ENCODE measurements around the gene HACD4. TPM values are rescaled to one million over a fixed set of nuclear protein-coding genes. Genes with fewer than 3 reads are reported as not detected.
A peak's percentile ranks its signal among the peaks of the same experiment; 100 is the strongest.

The HACD4 gene
- total RNA-seq, 4 donors from 2014 or later: 1.2 to 8.3 (median 2.0) TPM

DNA sequence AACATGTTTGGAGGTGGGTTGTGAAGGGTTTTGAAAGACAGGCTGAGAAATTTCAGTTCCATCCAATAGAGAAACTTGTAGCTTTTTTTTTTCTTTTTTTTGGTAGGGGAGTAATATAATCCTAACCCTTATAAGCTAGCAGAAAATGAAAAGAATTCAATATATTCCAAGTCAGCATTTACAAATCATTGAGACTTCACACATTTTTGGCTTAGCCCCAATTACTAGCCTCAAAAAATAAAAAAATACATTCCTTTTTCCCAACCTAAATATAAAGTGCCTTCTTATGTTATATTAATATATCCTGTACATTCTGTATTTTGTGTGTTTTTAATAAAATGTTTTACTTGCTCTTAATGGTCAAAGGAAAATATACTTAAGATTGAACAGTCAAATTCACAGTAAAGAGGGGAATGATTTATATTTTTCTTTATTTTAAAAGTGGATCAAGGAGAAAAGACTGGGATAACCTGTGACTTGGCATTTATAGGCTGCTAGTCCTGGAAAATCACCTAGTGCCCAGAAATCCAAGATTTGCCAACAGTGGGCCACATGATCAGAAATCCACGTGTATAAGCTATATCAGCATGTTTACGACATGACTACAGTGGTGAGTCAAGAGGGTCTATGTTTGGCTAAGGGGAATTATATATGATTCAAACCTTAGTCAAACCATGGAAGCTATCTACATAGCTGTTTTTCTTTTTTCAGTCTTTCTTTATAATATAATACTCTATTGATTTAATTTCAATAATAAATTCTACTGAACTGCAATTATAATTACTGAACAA, 14.5 kb downstream of the HACD4 start:
- no peak for DNase-seq

DNA sequence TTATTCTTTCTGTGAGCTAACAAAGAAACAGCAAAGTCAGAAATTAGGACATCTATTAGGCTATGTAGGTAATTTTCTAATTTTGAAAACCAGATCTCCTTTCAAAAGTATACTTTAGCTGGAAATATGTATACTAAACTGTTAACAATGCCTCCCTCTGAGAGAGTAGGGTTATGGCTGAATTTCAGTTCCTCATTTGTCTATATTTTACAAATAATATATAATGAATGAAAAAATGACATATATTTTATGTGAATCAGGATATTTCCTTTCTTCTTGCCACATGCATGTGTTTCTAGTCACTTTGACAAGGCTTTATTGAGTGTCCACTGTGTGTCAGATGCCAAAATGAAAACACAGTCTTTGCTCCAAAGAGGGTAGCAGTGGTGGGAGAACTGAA, 15.4 kb downstream of the HACD4 start:
- Histone ChIP-seq H3K27me3 (no peaks in the 10 kb centered on the region), H3K4me3 (no peak overlapping the region), H3K4me1 (no peaks in the 10 kb centered on the region), H3K27ac (no peak overlapping the region), H3K36me3 (no peaks in the 10 kb centered on the region), H3K9me3 (no peaks in the 10 kb centered on the region)
- DNase-seq: no peak
- TF ChIP-seq POLR2A (IDR thresholded peaks at IDR 0.05): no peak
- TF ChIP-seq, protein P1, sequence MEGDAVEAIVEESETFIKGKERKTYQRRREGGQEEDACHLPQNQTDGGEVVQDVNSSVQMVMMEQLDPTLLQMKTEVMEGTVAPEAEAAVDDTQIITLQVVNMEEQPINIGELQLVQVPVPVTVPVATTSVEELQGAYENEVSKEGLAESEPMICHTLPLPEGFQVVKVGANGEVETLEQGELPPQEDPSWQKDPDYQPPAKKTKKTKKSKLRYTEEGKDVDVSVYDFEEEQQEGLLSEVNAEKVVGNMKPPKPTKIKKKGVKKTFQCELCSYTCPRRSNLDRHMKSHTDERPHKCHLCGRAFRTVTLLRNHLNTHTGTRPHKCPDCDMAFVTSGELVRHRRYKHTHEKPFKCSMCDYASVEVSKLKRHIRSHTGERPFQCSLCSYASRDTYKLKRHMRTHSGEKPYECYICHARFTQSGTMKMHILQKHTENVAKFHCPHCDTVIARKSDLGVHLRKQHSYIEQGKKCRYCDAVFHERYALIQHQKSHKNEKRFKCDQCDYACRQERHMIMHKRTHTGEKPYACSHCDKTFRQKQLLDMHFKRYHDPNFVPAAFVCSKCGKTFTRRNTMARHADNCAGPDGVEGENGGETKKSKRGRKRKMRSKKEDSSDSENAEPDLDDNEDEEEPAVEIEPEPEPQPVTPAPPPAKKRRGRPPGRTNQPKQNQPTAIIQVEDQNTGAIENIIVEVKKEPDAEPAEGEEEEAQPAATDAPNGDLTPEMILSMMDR (IDR thresholded peaks at IDR 0.05): no peak

More for the DNA sequence above, 14.5 kb downstream of the HACD4 start:
- Histone ChIP-seq H3K27ac (no peak overlapping the region), H3K9me3 (no peaks in the 10 kb centered on the region), H3K36me3 (no peaks in the 10 kb centered on the region), H3K4me3 (no peak overlapping the region), H3K4me1 (no peaks in the 10 kb centered on the region), H3K27me3 (no peaks in the 10 kb centered on the region)
- TF ChIP-seq, protein P1 (IDR thresholded peaks at IDR 0.05): no peak
- TF ChIP-seq POLR2A (IDR thresholded peaks at IDR 0.05): no peak

DNA sequence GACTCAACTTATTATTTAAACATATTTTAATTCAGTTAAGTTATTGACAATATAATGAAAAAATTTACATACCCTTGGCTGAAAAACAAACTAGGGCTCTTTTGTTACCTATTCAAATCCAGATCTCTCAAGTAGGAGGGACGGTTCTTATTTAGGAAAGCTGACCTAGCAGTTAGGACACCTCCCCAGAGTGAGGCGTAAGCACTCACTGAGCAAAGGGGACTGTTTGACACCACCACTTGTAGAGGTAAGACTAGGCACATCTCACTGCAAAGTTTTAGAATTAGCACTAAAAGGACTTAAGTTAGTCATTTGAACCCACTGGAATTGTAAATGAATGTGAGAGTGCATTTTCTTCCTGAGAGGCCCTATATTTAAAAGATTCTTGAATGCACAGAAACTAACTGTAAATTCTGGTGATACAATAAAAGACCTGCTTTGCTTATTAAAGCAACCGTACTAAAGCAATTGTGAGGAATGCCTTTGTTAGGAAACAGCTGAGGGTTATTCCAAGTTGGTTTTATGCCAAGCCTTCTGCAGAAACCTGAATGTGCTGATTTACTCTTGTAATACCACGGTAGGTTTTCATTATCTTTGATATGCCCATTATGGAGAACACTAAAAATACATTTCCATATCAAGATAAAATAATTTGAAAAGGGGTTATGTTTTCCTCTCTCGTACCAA, 16.2 kb downstream of the HACD4 start:
- Histone ChIP-seq H3K36me3 (no peaks in the 10 kb centered on the region), H3K27ac (no peak overlapping the region)

DNA sequence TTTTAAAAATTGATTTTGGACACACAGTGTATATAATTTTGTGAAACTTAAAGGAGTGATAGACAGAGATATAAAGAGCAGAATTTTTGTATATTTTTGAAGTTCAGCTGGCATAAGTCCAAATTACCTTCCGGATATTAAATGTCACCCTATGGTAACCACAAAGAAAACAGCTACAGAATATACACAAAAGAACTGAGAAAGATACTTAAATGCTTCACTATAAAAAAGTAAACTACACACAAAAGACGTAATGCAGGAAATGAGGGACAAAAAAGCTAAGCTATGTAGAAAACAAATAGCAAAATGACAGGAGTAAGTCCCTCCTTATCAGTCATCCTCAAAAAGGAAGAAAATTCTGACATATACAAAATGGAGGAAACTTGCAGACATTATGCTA, 29.4 kb downstream of the HACD4 start:
- peaks cover 0 to 6% (median 0%) of the 10 kb centered on the region in 3 donors for H3K36me3 ChIP-seq
- no peaks in the 10 kb centered on the region for H3K9me3 ChIP-seq
- H3K4me3 ChIP-seq: no peak overlapping the region
- H3K27ac ChIP-seq: peak overlapping the region in 3 of 4 donors; percentile 3 to 23 (median 18)
- TF ChIP-seq, protein P1 (IDR thresholded peaks at IDR 0.05): no peak
- no peak for TF ChIP-seq POLR2A (IDR thresholded peaks at IDR 0.05)
- H3K27me3 ChIP-seq: no peaks in the 10 kb centered on the region
- no peak for DNase-seq
- no peaks in the 10 kb centered on the region for H3K4me1 ChIP-seq

More for the DNA sequence above, 16.2 kb downstream of the HACD4 start:
- TF ChIP-seq, protein P1 (IDR thresholded peaks at IDR 0.05): no peak
- no peak for DNase-seq
- H3K4me1 ChIP-seq: no peaks in the 10 kb centered on the region
- H3K9me3 ChIP-seq: no peaks in the 10 kb centered on the region
- no peak overlapping the region for H3K4me3 ChIP-seq
- no peaks in the 10 kb centered on the region for H3K27me3 ChIP-seq

DNA sequence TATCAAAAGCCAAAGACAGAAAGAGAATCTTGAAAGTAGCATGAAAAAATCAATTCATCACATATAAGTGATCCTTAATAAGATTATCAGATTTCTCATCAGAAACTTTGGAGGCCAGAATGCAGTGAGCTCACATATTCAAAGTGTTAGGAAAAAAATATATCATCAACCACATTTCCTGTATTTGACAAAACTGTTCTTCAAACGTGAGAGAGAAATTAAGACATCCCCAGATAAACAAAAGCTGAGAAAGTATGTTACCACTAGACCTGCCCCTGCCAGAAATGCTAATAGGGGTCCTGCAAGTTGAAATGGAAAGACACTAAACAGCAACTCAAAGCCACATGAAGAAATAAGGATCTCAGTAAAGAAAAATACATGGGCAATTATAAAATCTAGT, 29.9 kb downstream of the HACD4 start:
- TF ChIP-seq, protein P1 (IDR thresholded peaks at IDR 0.05): no peak
- no peak for TF ChIP-seq POLR2A (IDR thresholded peaks at IDR 0.05)
- no peak for DNase-seq
- H3K4me3 ChIP-seq: no peak overlapping the region
- peaks cover 0 to 3% (median 0%) of the 10 kb centered on the region in 4 donors for H3K4me1 ChIP-seq
- peak overlapping the region in 2 of 4 donors; percentile 3 to 23 for H3K27ac ChIP-seq
- H3K36me3 ChIP-seq: peaks cover 0 to 6% (median 0%) of the 10 kb centered on the region in 3 donors
- no peaks in the 10 kb centered on the region for H3K27me3 ChIP-seq
- H3K9me3 ChIP-seq: no peaks in the 10 kb centered on the region

Measured in Peyer's patch (tissue), 4 donors.